Measurements from ENCODE around the gene TNFRSF19.

TNFRSF19 gene

DNA sequence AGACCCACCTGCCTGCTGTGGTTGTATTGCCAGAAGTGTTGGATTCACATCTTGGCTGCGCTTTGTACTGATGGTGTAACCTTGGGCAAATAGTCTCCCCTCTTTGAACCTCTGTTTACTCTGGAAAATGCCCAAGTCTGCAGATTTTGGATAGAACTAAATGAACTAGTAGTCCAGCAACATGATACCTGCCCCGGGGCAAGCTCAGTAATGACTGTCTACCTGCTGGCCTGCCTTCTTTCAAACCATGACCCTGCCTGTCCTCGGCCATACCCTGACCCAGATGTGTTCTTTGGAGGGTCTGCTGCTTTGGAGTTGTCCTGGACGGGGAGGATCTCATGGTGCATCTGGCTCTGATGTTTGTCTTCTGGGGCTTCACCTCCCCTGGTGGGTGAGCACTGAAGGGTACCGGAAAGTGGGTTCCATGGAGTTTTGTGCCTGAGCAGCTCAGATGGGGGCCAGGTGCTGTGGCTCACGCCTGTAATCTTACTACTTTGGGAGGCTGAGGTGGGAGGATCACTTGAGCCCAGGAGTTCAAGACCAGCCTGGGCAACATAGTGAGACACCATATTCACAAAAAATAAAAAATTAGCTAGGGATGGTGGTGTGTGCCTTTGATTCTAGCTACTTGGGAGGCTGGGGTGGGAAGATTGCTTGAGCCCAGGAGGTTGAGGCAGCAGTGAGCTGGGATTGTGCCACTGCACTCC lies 59.5 kb downstream of the TNFRSF19 start:
- no peak for DNase-seq

DNA sequence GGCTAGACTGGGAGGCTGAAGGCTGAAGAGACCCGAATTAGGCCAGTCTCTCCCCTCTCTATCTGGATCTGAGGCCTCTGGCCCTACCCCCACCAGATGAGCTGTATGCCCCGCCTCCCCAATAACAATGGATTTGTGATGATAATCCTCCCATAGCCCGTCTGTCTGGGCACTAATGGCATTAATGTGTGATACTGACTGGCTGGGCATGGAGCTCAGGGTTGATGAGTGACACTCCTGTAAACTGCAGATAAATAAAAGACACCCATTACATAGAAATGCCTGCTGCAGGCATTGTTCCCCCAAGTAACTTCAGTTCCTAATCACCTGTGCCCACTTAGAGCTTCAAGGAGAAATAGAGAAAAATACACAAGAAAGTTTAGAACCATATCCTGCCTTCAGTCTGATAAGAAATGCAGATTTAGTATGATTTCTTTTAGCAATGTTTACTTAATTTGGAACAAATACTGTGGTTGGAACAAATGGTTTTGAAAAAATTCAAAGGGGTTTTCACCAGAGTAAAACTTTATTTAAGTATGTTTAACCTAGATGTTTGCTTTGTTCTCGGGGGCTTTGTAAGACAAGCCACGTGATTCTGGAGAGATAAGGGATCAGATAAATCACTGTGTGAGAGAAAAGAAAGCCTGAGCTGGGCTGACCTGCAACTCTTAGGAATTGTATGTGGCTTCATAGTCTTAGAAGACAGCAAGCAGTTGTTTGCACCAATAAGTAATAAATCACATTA lies 60.3 kb downstream of the TNFRSF19 start:
- no peak for DNase-seq

GRCh38 chr13:23631311-23632047 lies 61.3 kb downstream of the TNFRSF19 start:
- no peak for DNase-seq

DNA sequence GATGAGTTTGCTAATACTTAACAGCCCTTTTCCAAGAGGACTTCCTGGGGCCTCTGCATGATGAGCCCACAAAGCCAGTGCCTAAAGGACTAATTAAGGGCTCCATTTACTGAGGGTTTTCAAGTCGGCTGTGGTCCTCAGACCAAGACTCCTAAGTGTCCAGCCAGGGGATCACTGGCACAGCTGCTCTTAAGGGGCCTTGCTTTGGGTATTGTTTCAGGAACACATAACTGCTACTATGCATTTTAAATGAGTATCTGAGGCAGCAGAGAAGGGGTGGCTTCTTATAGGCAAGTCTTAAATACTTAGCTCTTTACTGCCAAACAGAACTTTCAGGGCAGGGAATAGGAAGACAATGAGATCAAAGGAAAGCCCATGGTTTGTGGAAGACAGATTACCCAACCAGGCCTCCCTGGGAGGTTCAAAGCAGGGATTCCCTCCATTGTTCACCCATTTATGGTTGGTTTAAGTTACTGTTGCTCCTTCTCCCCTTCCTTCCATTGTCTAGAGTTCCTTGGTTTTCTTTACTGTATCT lies 61.9 kb downstream of the TNFRSF19 start:
- no peak for DNase-seq

DNA sequence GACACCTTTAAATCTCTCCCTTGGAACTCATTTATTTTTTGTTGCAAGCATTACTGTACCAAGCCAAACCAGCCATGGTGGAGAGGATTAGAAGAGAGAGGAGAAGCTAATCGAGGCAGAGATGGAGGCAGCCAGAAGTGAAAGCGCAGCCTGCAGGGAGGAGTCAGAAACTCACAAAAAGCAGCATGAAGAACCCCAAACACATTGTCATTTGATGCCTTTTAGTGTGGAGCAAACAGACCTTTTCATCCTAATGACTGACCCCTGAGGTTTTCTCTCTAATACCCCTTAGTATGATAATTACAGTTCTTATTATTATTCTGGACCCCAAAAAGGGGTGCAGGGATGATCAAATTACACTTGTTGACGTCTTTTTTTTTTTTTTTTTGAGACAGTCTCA lies 62.5 kb downstream of the TNFRSF19 start:
- no peak for DNase-seq

- no peak for DNase-seq
Observed at GRCh38 chr13:23634897-23635296, 64.7 kb downstream of the TNFRSF19 start.

DNA sequence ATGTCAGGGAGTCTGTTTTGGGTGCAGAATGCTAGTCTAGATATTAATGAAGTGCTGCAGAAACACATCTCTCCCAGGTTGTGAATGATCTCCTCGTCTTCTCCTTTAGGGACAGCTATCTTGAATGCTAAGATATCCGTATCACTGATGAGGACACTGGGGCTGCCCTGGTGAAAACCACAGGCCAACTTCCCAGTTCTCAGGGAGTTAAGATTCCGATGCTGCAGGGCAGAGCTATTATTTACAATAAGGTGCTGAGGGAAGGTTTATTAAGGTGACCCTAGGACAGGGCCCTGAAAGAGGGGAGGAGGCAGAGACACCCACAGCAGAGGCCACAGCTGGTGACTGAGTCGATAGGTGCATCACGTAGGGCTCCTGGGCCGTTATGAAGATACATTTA lies 66.1 kb downstream of the TNFRSF19 start:
- no peak for DNase-seq

- no peak for DNase-seq
Observed at GRCh38 chr13:23637829-23638228, 67.6 kb downstream of the TNFRSF19 start.

DNA sequence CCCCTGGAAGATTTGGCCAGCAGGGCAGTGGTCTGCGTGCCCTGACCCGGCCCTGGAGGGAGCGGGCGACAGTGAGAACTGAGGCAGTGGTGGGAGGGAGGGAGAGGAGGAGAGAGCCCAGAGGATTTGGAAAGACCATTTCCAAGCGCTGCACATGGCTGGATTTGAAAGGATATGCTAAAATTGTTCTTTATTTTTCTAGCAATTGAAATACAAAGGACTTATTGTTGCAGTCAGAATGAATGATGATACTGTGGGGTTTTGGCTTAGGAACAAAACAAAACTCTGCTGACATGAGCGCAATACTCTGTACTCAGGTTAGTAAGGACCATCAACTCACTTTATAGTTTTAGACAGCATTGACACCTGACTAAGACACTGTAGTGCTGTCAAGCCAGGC lies 69.5 kb downstream of the TNFRSF19 start:
- no peak for DNase-seq

DNA sequence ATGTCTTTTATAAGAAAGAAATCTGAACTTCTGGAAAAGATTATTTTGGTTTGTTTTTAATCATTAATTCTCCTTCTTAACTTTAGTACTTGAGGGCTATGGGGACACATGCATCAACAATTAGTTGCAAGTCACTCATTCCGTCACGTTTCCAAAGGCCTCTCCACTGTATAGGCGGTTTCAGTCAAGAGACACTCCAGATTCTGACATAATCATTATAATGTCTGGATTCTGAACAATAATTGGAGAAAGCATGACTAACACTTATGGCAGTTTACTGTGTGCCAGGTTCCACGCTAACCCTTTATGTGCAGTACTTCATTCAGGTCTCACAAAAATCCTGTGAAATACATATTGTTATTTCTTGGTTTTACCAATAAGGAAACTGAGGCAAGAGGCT lies 71.9 kb downstream of the TNFRSF19 start:
- no peak for DNase-seq

GRCh38 chr13:23643338-23644125 lies 73.3 kb downstream of the TNFRSF19 start:
- no peak for DNase-seq

GRCh38 chr13:23644126-23644419 lies 73.9 kb downstream of the TNFRSF19 start:
- no peak for DNase-seq

GRCh38 chr13:23644527-23645138 lies 74.4 kb downstream of the TNFRSF19 start:
- DNase-seq = no peak

DNA sequence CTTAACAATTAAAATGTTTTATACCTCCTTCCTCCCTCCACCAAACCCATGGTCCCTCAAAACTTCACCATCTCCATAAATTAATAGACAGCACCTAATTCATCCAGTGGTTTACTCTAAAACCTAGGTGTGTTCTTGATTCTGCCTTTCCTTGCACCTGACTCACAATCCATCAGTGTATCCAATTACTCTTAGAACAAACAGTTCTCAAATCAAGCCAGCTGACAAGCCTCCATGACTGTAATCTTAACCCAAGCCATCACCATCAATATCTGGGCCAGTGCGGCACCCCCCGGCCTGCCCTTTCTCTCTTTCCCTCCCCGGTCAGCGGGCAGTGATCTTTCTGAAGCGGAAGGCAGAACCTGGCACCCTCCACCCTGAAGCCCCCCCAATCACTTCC lies 75.6 kb downstream of the TNFRSF19 start:
- no peak for DNase-seq

- no peak for DNase-seq
Observed at GRCh38 chr13:23651439-23651838, 81.2 kb downstream of the TNFRSF19 start.

- no peak for DNase-seq
Observed at GRCh38 chr13:23651887-23652286, 81.7 kb downstream of the TNFRSF19 start.

- DNase-seq = no peak
Observed at GRCh38 chr13:23652909-23653726, 82.9 kb downstream of the TNFRSF19 start.

- no peak for DNase-seq
Observed at GRCh38 chr13:23654111-23655110, 84.2 kb downstream of the TNFRSF19 start.

GRCh38 chr13:23655321-23655720 lies 85.1 kb downstream of the TNFRSF19 start:
- no peak for DNase-seq

DNA sequence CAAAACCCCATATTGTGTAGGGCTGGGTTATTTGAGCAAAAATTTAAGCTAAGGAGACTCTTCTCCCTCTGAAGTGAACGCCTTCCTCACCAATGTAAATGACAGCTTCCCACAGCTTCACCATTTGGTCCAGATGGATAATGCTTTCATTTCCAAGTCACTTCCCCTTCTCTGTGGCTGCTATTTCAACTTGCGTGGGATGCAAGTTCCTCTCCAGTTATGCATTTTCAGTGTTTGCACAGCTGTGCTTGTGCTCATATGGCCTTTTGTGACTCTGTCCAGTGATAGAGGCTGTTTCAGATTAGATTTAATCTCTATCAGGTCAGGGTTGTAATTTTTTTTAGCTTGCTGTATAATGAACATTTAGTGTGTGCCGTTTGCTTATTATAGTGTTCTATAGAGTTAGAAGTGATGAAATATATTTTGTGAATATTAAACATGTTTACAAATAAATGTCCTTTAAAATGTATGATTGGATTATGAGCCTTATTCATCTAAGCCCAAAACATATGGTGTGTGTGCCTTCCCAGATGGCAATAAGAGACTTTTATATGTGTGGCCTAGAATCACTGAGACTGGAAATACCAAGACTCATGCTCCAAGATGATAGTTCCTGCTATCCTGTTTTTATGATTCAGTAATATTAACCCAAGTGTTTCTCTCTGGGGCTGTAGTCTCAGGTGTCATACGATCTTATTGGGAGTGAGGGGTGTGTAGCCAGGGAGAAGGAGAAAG lies 86.6 kb downstream of the TNFRSF19 start:
- no peak for DNase-seq
